ENCODE results near the gene CACNA1S. TPM values are rescaled to one million over a fixed set of nuclear protein-coding genes. Genes with fewer than 3 reads are reported as not detected.

Gene CACNA1S
- total and polyA plus RNA-seq, 2 experiments from 2014 or later, result not detected

DNA sequence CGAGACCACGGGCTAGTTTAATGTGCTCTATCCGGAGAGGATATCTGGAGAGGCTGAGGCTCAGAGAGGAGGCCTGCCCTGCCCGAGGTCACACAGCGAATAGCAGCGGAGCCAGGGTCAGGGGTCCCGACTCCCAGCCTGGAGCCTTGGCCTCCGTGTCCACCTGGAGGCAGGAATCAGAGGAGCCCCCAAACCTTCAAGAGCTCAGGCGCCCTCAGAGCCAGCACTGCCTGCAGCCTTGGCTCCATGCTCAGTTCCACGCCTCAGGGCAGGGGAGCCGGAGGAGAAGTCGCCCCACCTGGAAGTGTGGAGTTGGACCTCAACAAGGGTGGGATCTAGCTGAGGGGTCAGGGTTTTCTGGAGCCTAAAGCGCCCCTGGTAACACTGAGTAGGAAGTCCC, 16.7 kb upstream of the CACNA1S start:
- 85 to 89% methylated on average over 13 of the region's 13 CpGs for WGBS, 2 experiments (ENCODE audit: low coverage in 1 of 2, low lambda C conversion rate in 2 of 2, missing lambda C conversion rate in 2 of 2)
- Histone ChIP-seq H3K9ac (no peak overlapping the region), H3K27me3 (replicated peaks; ENCODE audit: insufficient read depth) (peaks cover 21% of the 10 kb centered on the region), H3K27ac (no peak overlapping the region), H3F3A (ENCODE audit: insufficient read depth) (no peaks in the 10 kb centered on the region), H3K36me3 (ENCODE audit: low read depth) (no peaks in the 10 kb centered on the region), H3K4me3 (no peak overlapping the region), H3K9me2 (ENCODE audit: insufficient read depth) (no peaks in the 10 kb centered on the region), H3K4me2 (ENCODE audit: unreplicated experiment) (no peak overlapping the region), H2AFZ (no peak overlapping the region), H3K4me1 (ENCODE audit: insufficient read depth) (no peaks in the 10 kb centered on the region), H3K9me3 (ENCODE audit: low read depth) (no peaks in the 10 kb centered on the region), H3K79me2 (ENCODE audit: insufficient read depth) (no peaks in the 10 kb centered on the region), H4K20me1 (ENCODE audit: insufficient read depth) (no peaks in the 10 kb centered on the region)
- DNase-seq, result no peak
- no peak for TF ChIP-seq EZH2phosphoT487 (IDR thresholded peaks at IDR 0.05; ENCODE audit: insufficient read depth, low read depth)
- no peak for TF ChIP-seq EZH2 (IDR thresholded peaks at IDR 0.05; ENCODE audit: insufficient read depth, poor library complexity, severe bottlenecking)
- in situ Hi-C loops (cut with MboI), result no loop called here

DNA sequence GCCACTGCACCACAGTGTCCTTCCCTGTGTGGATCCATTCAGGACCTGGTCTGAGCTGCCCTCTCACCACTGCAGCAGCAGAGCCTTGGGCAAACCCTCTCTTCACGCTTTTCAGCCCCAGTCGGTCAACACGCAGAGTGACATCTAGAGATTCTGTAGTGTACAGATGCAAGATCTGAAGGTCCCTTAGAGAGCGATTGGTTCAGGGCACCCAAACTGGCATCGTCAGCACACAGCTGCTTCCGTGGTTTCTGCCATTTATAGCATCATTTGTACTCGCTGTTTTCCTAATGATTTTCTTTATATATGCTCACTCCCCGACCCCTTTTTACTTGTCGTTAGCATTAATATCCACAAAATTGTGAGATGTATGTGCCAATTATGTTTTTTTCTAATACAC, 16.2 kb upstream of the CACNA1S start:
- no peaks in the 10 kb centered on the region for H3K9me2 ChIP-seq (ENCODE audit: insufficient read depth)
- no peaks in the 10 kb centered on the region for H3K79me2 ChIP-seq (ENCODE audit: insufficient read depth)
- H3K4me1 ChIP-seq (ENCODE audit: insufficient read depth), result no peaks in the 10 kb centered on the region
- no peaks in the 10 kb centered on the region for H3K36me3 ChIP-seq (ENCODE audit: low read depth)
- no peak overlapping the region for H2AFZ ChIP-seq
- TF ChIP-seq EZH2 (IDR thresholded peaks at IDR 0.05; ENCODE audit: insufficient read depth, poor library complexity, severe bottlenecking) (no peak), EZH2phosphoT487 (IDR thresholded peaks at IDR 0.05; ENCODE audit: insufficient read depth, low read depth) (no peak)
- in situ Hi-C loops (cut with MboI), result no loop called here
- no peak for DNase-seq
- H3K27me3 ChIP-seq (replicated peaks; ENCODE audit: insufficient read depth), result peaks cover 26% of the 10 kb centered on the region
- no peak overlapping the region for H3K4me3 ChIP-seq
- no peaks in the 10 kb centered on the region for H4K20me1 ChIP-seq (ENCODE audit: insufficient read depth)
- 81 to 82% methylated on average over 9 of the region's 9 CpGs for WGBS, 2 experiments (ENCODE audit: low coverage in 1 of 2, low lambda C conversion rate in 2 of 2, missing lambda C conversion rate in 2 of 2)
- H3K27ac ChIP-seq, result no peak overlapping the region
- H3K4me2 ChIP-seq (ENCODE audit: unreplicated experiment), result no peak overlapping the region
- no peak overlapping the region for H3K9ac ChIP-seq
- no peaks in the 10 kb centered on the region for H3K9me3 ChIP-seq (ENCODE audit: low read depth)
- no peaks in the 10 kb centered on the region for H3F3A ChIP-seq (ENCODE audit: insufficient read depth)

DNA sequence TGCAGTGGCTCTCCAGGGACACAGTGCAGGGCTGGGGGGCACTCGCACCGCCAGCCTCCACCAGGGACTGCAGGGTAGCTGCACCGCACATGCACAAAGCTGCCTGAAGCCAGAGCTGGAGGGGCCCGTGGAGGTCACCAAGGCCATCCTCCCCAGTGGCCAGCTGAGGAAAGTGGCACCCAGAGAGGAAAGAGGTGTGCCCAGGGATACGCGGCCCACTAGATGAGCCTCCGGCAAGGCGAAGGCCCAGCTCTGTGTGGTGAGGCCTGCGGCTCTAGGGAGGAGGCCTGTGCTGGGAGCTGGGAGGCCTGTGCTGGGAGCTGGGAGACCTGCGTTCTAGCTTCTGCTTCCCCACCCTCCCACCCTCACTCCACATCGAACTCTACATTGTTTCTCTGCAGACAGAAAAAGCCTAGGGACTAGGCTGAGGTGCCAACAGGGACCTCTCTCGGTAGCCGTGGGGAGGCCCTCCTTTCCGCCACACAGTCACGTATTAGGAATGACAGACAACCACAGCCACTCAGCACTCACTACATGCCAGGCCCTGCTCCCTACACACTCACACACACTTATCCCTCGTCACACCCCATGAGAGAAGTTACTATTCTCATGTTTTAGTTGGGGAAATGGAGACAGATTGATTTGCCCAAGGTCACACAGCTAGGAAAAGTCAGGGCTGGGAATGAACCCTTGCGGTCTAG, 15.7 kb upstream of the CACNA1S start:
- H3K79me2 ChIP-seq (ENCODE audit: insufficient read depth), result no peaks in the 10 kb centered on the region
- WGBS, 2 experiments (ENCODE audit: low coverage in 1 of 2, low lambda C conversion rate in 2 of 2, missing lambda C conversion rate in 2 of 2), result 92 to 94% methylated on average over 17 of the region's 17 CpGs
- H2AFZ ChIP-seq, result no peak overlapping the region
- no peaks in the 10 kb centered on the region for H4K20me1 ChIP-seq (ENCODE audit: insufficient read depth)
- H3K9ac ChIP-seq, result no peak overlapping the region
- H3K4me1 ChIP-seq (ENCODE audit: insufficient read depth), result no peaks in the 10 kb centered on the region
- no peak overlapping the region for H3K4me3 ChIP-seq
- no peaks in the 10 kb centered on the region for H3F3A ChIP-seq (ENCODE audit: insufficient read depth)
- TF ChIP-seq EZH2phosphoT487 (IDR thresholded peaks at IDR 0.05; ENCODE audit: insufficient read depth, low read depth) (no peak), EZH2 (IDR thresholded peaks at IDR 0.05; ENCODE audit: insufficient read depth, poor library complexity, severe bottlenecking) (no peak)
- H3K27ac ChIP-seq, result no peak overlapping the region
- no peaks in the 10 kb centered on the region for H3K36me3 ChIP-seq (ENCODE audit: low read depth)
- peaks cover 32% of the 10 kb centered on the region for H3K27me3 ChIP-seq (replicated peaks; ENCODE audit: insufficient read depth)
- H3K9me2 ChIP-seq (ENCODE audit: insufficient read depth), result no peaks in the 10 kb centered on the region
- H3K9me3 ChIP-seq (ENCODE audit: low read depth), result no peaks in the 10 kb centered on the region
- peak; percentile 23 for DNase-seq
- in situ Hi-C loops (cut with MboI), result no loop called here
- no peak overlapping the region for H3K4me2 ChIP-seq (ENCODE audit: unreplicated experiment)

DNA sequence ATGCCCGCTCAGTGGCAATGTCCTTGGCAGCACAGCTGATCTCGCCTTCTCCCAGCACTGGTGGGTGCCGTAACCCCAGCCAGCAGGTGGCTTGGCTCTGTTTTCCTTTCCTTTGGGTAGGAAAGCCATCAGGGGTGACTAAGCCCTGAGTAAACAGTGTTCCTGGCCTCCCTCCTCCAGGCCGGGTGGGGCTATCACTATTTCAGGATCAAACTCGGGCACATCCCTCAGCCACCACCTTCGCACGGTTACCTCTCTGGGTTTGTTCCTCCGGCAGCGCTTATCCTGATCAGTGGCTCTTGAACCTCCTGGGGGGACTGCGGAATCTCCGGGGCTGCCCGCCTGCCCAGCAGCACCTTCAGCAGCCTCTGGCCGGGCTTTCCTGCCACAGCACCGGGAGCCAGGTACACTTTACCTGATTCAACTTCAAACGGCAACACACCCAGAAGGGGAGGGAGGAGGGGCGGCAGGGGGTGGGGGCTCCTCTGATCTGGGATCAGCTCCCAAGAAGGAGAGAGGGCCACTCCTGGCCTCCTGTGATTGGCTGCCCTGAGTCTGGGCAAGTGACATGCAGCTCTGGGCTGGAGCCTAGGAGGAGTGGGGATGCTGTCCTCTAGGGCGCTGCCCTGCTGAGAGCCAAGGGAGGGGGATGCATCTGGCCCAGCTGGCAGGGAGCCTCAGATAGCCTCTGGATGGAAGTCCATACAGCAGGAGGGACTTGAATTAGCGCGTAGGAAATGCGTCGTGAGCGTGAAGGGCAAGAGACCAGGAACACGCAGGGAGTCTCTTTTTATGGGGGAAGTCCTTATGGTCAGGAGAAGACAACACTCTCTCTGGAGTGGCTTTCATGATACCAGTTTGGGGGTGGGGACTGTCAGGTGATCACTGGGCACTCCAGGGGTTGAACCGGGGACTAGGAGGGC, 14.9 kb upstream of the CACNA1S start, which contains the start of gene ASCL5:
Gene ASCL5 (minus strand): TSS at position 353 of the 923 bp plus-strand sequence. CDS start 11,812 bp downstream, outside the sequence.
- no peaks in the 10 kb centered on the region for H3K4me1 ChIP-seq (ENCODE audit: insufficient read depth)
- no peak within 1 kb of the TSS for H3K27ac ChIP-seq
- no peaks in the 10 kb centered on the region for H3K9me3 ChIP-seq (ENCODE audit: low read depth)
- H3K27me3 ChIP-seq (replicated peaks; ENCODE audit: insufficient read depth), result peaks cover 37% of the 10 kb centered on the region
- H3K9ac ChIP-seq, result no peak within 1 kb of the TSS
- DNase-seq, result peak; percentile 71
- no peak within 1 kb of the TSS for H3K4me2 ChIP-seq (ENCODE audit: unreplicated experiment)
- no peaks in the 10 kb centered on the region for H3K36me3 ChIP-seq (ENCODE audit: low read depth)
- H3K9me2 ChIP-seq (ENCODE audit: insufficient read depth), result no peaks in the 10 kb centered on the region
- no peak within 1 kb of the TSS for H2AFZ ChIP-seq
- no peaks in the 10 kb centered on the region for H3F3A ChIP-seq (ENCODE audit: insufficient read depth)
- H3K79me2 ChIP-seq (ENCODE audit: insufficient read depth), result no peaks in the 10 kb centered on the region
- in situ Hi-C loops (cut with MboI), result no loop called here
- H3K4me3 ChIP-seq, result no peak within 1 kb of the TSS
- TF ChIP-seq EZH2phosphoT487 (IDR thresholded peaks at IDR 0.05; ENCODE audit: insufficient read depth, low read depth) (no peak), EZH2 (IDR thresholded peaks at IDR 0.05; ENCODE audit: insufficient read depth, poor library complexity, severe bottlenecking) (no peak)
- no peaks in the 10 kb centered on the region for H4K20me1 ChIP-seq (ENCODE audit: insufficient read depth)
- WGBS, 2 experiments (ENCODE audit: low coverage in 1 of 2, low lambda C conversion rate in 2 of 2, missing lambda C conversion rate in 2 of 2), result 75 to 77% methylated on average over 22 to 24 of the region's 24 CpGs

Measured in GM23248 (cell line).